ENCODE measurements around the gene TNF. TPM values are rescaled to one million over a fixed set of nuclear protein-coding genes. Genes with fewer than 3 reads are reported as not detected.

The TNF gene
- polyA plus RNA-seq, 1 donor (not counting 4 experiments of a cell fraction or from before 2014, with no cell fraction given) = 2.3 TPM

DNA sequence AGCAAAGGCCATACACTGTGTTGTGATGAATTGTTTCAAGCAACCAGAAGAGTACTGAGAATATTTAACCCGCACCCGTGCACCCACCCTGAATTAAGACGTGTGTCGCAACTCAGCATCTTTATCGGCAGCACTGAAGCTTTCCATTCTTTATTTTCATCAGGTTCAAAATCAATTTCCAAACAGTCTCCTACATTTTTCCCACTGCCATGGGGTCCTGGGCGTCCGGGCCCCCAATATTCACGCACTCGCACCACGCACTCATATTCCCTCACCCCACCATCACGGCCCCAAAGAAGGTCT lies 5.0 kb downstream of the TNF start:
- Histone ChIP-seq H3K27me3 (ENCODE audit: control insufficient read depth, extremely low read depth, insufficient read depth, low read length) (no peaks in the 10 kb centered on the region), H3K9me1 (ENCODE audit: control insufficient read depth, extremely low read depth, insufficient read depth, low read length) (no peaks in the 10 kb centered on the region), H2AFZ (ENCODE audit: control insufficient read depth, low read length) (peak overlapping the region; percentile 82), H4K20me1 (ENCODE audit: control insufficient read depth, extremely low read depth, insufficient read depth, low read length) (no peaks in the 10 kb centered on the region), H3K27ac (ENCODE audit: control insufficient read depth, insufficient read depth, low read length) (peak overlapping the region; percentile 59), H3K36me3 (ENCODE audit: control insufficient read depth in 2 of 2, extremely low read depth in 1 of 2, insufficient read depth in 2 of 2, low read length in 2 of 2) (no peaks in the 10 kb centered on the region), H3K4me1 (ENCODE audit: control insufficient read depth, extremely low read depth, insufficient read depth, low read length) (peaks cover 19% of the 10 kb centered on the region), H3K9me3 (ENCODE audit: control insufficient read depth, low read depth, low read length) (no peaks in the 10 kb centered on the region), H3K4me2 (ENCODE audit: control insufficient read depth, extremely low read depth, insufficient read depth, low read depth, low read length) (peak overlapping the region; percentile 93), H3K4me3 (ENCODE audit: control insufficient read depth in 2 of 3, extremely low read depth in 1 of 3, insufficient read depth in 2 of 3, low read depth in 1 of 3, low read length in 3 of 3) (peak overlapping the region in 2 of 3 experiments; percentile 50 to 90), H3K79me2 (ENCODE audit: control insufficient read depth, insufficient read depth, low read length) (no peaks in the 10 kb centered on the region), H3K9ac (ENCODE audit: control insufficient read depth, extremely low read depth, insufficient read depth, low read length) (peak overlapping the region; percentile 87)
- dilution Hi-C loops (cut with MboI; ENCODE audit: extremely low pct_ligation_motif_present, low sequenced_read_pairs) = no loop called here
- FAIRE-seq = no peak
- no peak for DNase-seq (ENCODE audit: low read depth, low spot score)
- no peak for TF ChIP-seq EZH2 (IDR thresholded peaks at IDR 0.05; ENCODE audit: low read length)
- TF ChIP-seq, protein P1, sequence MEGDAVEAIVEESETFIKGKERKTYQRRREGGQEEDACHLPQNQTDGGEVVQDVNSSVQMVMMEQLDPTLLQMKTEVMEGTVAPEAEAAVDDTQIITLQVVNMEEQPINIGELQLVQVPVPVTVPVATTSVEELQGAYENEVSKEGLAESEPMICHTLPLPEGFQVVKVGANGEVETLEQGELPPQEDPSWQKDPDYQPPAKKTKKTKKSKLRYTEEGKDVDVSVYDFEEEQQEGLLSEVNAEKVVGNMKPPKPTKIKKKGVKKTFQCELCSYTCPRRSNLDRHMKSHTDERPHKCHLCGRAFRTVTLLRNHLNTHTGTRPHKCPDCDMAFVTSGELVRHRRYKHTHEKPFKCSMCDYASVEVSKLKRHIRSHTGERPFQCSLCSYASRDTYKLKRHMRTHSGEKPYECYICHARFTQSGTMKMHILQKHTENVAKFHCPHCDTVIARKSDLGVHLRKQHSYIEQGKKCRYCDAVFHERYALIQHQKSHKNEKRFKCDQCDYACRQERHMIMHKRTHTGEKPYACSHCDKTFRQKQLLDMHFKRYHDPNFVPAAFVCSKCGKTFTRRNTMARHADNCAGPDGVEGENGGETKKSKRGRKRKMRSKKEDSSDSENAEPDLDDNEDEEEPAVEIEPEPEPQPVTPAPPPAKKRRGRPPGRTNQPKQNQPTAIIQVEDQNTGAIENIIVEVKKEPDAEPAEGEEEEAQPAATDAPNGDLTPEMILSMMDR (optimal IDR thresholded peaks at IDR 0.05 in 1 of 3, IDR thresholded peaks at IDR 0.05 in 1 of 3, conservative IDR thresholded peaks at IDR 0.05 in 1 of 3; ENCODE audit: extremely low read depth in 1 of 3, insufficient read depth in 2 of 3, low read length in 3 of 3) = no peak

DNA sequence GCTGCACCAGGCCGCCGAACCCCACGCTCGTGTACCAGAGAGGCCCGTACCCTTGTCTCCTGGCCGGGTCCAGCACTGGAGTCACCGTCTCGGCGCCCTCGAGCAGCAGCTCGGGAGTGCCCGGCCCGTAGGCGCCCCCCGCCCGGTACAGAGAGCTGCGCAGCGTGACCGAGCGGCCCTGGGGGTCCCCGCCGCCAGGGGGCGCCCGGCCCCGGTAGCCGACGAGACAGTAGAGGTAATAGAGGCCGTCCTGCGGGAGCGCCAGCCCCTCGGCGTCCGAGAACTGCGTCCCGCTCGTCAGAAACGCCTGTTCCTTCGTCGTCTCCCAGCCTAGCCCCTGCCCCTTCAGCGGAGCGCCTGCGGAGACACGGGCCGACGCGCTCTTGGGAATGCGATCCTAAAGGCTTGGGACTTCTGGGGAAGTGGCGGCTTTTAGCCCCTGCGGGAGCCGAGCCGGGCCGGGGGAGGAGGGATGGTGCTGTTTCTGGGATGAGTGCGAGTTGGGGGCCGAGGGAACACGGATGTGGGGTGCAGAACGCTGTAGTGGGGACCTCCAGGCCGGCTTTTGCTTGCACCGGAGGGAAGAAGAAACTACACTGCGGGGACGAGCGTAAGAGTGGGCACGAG lies 5.6 kb downstream of the TNF start:
- no peak for FAIRE-seq
- H2AFZ ChIP-seq (ENCODE audit: control insufficient read depth, low read length) = peak overlapping the region; percentile 97

More for the DNA sequence above, 5.6 kb downstream of the TNF start:
- no peak for TF ChIP-seq EZH2 (IDR thresholded peaks at IDR 0.05; ENCODE audit: low read length)
- TF ChIP-seq, protein P1 (optimal IDR thresholded peaks at IDR 0.05 in 1 of 3, IDR thresholded peaks at IDR 0.05 in 1 of 3, conservative IDR thresholded peaks at IDR 0.05 in 1 of 3; ENCODE audit: extremely low read depth in 1 of 3, insufficient read depth in 2 of 3, low read length in 3 of 3) = peak; percentile 76 to 97 (median 79)
- Histone ChIP-seq H3K4me1 (ENCODE audit: control insufficient read depth, extremely low read depth, insufficient read depth, low read length) (peaks cover 15% of the 10 kb centered on the region), H3K9ac (ENCODE audit: control insufficient read depth, extremely low read depth, insufficient read depth, low read length) (peak overlapping the region; percentile 87), H3K27ac (ENCODE audit: control insufficient read depth, insufficient read depth, low read length) (peak overlapping the region; percentile 59), H3K79me2 (ENCODE audit: control insufficient read depth, insufficient read depth, low read length) (no peaks in the 10 kb centered on the region), H4K20me1 (ENCODE audit: control insufficient read depth, extremely low read depth, insufficient read depth, low read length) (no peaks in the 10 kb centered on the region), H3K9me1 (ENCODE audit: control insufficient read depth, extremely low read depth, insufficient read depth, low read length) (no peaks in the 10 kb centered on the region), H3K27me3 (ENCODE audit: control insufficient read depth, extremely low read depth, insufficient read depth, low read length) (no peaks in the 10 kb centered on the region), H3K36me3 (ENCODE audit: control insufficient read depth in 2 of 2, extremely low read depth in 1 of 2, insufficient read depth in 2 of 2, low read length in 2 of 2) (no peaks in the 10 kb centered on the region), H3K4me3 (ENCODE audit: control insufficient read depth in 2 of 3, extremely low read depth in 1 of 3, insufficient read depth in 2 of 3, low read depth in 1 of 3, low read length in 3 of 3) (peak overlapping the region; percentile 50 to 90 (median 85)), H3K4me2 (ENCODE audit: control insufficient read depth, extremely low read depth, insufficient read depth, low read depth, low read length) (peak overlapping the region; percentile 93), H3K9me3 (ENCODE audit: control insufficient read depth, low read depth, low read length) (no peaks in the 10 kb centered on the region)
- DNase-seq (ENCODE audit: low read depth, low spot score) = no peak
- dilution Hi-C loops (cut with MboI; ENCODE audit: extremely low pct_ligation_motif_present, low sequenced_read_pairs) = no loop called here
